Kidney (tissue), 14 donors: ENCODE measurements around the gene ABCG1. TPM values are rescaled to one million over a fixed set of nuclear protein-coding genes. Genes with fewer than 3 reads are reported as not detected.

Source experiments
- DNase-seq, 5 donors: peaks; one replicate each; pipeline ENCODE4 v3.0.0-alpha.2; 2013 to 2020
- FAIRE-seq: peaks from 2 replicates; lab custom pipeline; 2012; peaks lifted over from hg19 to GRCh38; lab: Jason Lieb, UNC
- H3K27ac ChIP-seq, 2 donors: one replicate each; pipeline ENCODE4 v1.7.0; 2013; ENCODE audit warnings: low read depth in 2 of 2, low read length in 2 of 2, inconsistent platforms in 1 of 2
- H3K27me3 ChIP-seq: one replicate; pipeline ENCODE4 v1.7.1; 2013; ENCODE audit warnings: low read length, inconsistent platforms; ENCODE audit not compliant: control insufficient read depth, insufficient read depth
- H3K36me3 ChIP-seq, 3 donors: one replicate each; pipeline versions ENCODE4 v1.7.0 to v1.7.1; 2013; ENCODE audit warnings: low read length in 3 of 3, control low read depth in 1 of 3, inconsistent platforms in 1 of 3; ENCODE audit not compliant: insufficient read depth in 3 of 3, control insufficient read depth in 2 of 3
- H3K4me1 ChIP-seq, 3 donors: one replicate each; pipeline versions ENCODE4 v1.7.0 to v1.7.1; 2013; ENCODE audit warnings: low read length in 3 of 3, inconsistent platforms in 1 of 3, low read depth in 1 of 3; ENCODE audit not compliant: control insufficient read depth in 2 of 3, insufficient read depth in 2 of 3
- H3K4me3 ChIP-seq, 3 donors: one replicate each; pipeline versions ENCODE4 v1.7.0 to v1.8.1; 2013; ENCODE audit warnings: low read length in 3 of 3, control low read depth in 1 of 3, inconsistent platforms in 1 of 3
- H3K9ac ChIP-seq, 3 donors: one replicate each; pipeline versions ENCODE4 v1.7.0 to v1.7.1; 2013; ENCODE audit warnings: low read length in 3 of 3, control low read depth in 1 of 3, inconsistent platforms in 1 of 3
- H3K9me3 ChIP-seq, 3 donors: one replicate each; pipeline versions ENCODE4 v1.7.0 to v1.7.1; 2013; ENCODE audit warnings: low read length in 3 of 3, control low read depth in 1 of 3, inconsistent platforms in 1 of 3; ENCODE audit not compliant: control insufficient read depth in 2 of 3, insufficient read depth in 1 of 3
- intact Hi-C: fragments of 100-400 bp; cut with DNase I; formaldehyde crosslinking; loops from one replicate; pipeline ENCODE4 v1.11.1; 2022
- polyA plus RNA-seq: library from polyadenylated mRNA; stranded (reverse); fragments of 350-450 nt; fragmentation: Illumina TruSeq; extraction: RNeasy Lipid Tissue Mini Kit (QIAGEN cat#74804); gene quantifications from one replicate; pipeline ENCODE4 v1.2.3, GENCODE V29; 2014; ENCODE audit warnings: low read depth, low replicate concordance; ENCODE audit not compliant: insufficient read depth
- total RNA-seq: library from RNA; stranded (reverse); fragmentation: NEBNext Ultra II Directional; extraction: Animal tissue kit (Norgen Biotek cat#: 25700); gene quantifications from one replicate; pipeline ENCODE4 v1.2.1, GENCODE V29; 2021
- TF ChIP-seq, protein P1 (sequence below): IDR thresholded peaks from 3 replicates; pipeline ENCODE4 v1.5.1; 2012; ENCODE audit warnings: mild to moderate bottlenecking, moderate library complexity, borderline replicate concordance; ENCODE audit not compliant: insufficient read depth; ENCODE audit errors: extremely low read depth
- donor health status: control.
- donor health status: control.
- donor health status: control.
- donor health status: control.
- donor health status: control.
- donor health status: DM: yes; HTN: yes; CAD: no.
- donor health status: Normal renal cell carcinoma (clear cell type).

Gene ABCG1
- total and polyA plus RNA-seq, 2 donors from 2014 or later: 5.6 to 27.6 TPM

DNA sequence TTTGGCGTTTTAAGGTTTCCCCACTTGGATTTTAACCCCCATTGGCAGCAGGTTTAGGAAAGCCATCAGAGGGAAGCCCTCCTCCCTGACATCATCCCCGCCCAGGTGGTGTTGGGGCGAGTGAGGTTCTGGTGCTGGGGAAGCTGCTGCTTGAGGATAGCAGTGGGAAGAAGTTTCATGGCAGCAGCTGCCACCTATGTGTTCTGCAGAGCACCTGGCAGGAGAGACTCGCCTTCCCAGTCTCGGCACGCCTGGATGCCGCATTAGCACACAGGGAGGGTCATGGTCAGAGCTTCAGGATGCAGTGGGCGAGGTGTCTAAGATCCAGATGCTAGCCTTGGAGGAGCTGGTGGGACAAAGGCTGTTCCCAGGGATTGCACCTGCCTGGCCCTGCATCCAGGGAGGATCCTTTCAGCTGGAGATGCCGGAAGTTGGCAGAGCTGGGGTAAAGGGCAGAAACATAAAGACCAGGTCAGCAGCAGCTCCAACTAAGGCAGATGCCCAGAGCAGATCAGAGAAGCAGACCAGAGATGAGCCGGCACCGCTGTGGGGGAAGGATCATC lies 33.9 kb downstream of the ABCG1 start:
- intact Hi-C loops: no loop called here
- no peak overlapping the region for H3K4me3 ChIP-seq
- H3K4me1 ChIP-seq: no peaks in the 10 kb centered on the region
- no peaks in the 10 kb centered on the region for H3K27me3 ChIP-seq
- FAIRE-seq (no peak), DNase-seq (no peak)
- H3K9me3 ChIP-seq: peaks cover 0 to 2% (median 0%) of the 10 kb centered on the region in 3 donors
- H3K36me3 ChIP-seq: no peaks in the 10 kb centered on the region
- no peak overlapping the region for H3K9ac ChIP-seq
- H3K27ac ChIP-seq: no peak overlapping the region
- TF ChIP-seq, protein P1, sequence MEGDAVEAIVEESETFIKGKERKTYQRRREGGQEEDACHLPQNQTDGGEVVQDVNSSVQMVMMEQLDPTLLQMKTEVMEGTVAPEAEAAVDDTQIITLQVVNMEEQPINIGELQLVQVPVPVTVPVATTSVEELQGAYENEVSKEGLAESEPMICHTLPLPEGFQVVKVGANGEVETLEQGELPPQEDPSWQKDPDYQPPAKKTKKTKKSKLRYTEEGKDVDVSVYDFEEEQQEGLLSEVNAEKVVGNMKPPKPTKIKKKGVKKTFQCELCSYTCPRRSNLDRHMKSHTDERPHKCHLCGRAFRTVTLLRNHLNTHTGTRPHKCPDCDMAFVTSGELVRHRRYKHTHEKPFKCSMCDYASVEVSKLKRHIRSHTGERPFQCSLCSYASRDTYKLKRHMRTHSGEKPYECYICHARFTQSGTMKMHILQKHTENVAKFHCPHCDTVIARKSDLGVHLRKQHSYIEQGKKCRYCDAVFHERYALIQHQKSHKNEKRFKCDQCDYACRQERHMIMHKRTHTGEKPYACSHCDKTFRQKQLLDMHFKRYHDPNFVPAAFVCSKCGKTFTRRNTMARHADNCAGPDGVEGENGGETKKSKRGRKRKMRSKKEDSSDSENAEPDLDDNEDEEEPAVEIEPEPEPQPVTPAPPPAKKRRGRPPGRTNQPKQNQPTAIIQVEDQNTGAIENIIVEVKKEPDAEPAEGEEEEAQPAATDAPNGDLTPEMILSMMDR: no peak

DNA sequence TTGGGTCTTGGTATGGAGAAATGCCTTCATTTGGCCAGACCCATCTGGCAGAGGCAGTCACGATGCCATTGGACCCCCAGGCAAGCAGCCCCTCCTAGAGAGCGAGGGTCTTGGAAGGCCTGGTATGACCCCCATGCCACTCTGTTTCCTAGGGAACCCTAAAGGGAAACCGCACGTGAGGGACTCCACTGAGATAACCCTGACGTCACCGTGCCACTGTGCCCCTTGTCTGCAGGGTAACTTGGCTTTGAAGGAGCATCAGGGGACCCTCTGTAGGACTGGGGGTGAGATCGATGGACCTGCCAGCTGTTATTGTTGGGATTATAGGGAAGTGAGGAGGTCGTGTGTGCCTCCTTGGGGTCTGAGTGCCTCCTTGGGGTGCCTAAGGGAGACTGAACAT lies 34.5 kb downstream of the ABCG1 start:
- no peak for FAIRE-seq
- Histone ChIP-seq H3K36me3 (no peaks in the 10 kb centered on the region), H3K27ac (no peak overlapping the region), H3K27me3 (no peaks in the 10 kb centered on the region), H3K4me1 (no peaks in the 10 kb centered on the region), H3K9me3 (peaks cover 0 to 2% (median 0%) of the 10 kb centered on the region in 3 donors), H3K4me3 (no peak overlapping the region), H3K9ac (no peak overlapping the region)
- DNase-seq: no peak
- intact Hi-C loops: no loop called here
- TF ChIP-seq, protein P1: no peak

DNA sequence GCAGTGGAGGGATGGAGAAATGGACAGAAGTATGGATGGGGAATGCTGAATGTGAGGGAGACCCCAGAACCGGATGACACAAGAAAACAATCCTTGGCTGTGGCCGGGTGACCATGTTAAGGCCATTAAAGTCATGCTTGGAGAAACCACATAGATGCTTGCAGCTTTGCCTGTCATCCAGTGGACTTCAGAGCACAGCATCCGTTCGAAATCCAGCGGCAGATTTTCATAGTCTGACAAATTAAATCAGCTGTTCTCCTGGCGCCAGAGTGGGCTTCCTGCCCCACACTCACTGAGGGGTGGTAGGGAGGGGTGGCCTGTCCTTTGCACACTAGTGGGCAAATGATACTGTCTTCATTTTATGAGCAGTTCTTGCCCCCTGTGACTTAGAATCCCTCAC lies 35.1 kb downstream of the ABCG1 start:
- FAIRE-seq: no peak
- intact Hi-C loops: no loop called here

More for the DNA sequence above, 35.1 kb downstream of the ABCG1 start:
- Histone ChIP-seq H3K9ac (no peak overlapping the region), H3K27ac (no peak overlapping the region), H3K27me3 (no peaks in the 10 kb centered on the region), H3K4me1 (peaks cover 0 to 3% (median 0%) of the 10 kb centered on the region in 3 donors), H3K36me3 (no peaks in the 10 kb centered on the region), H3K4me3 (no peak overlapping the region), H3K9me3 (peaks cover 0 to 2% (median 0%) of the 10 kb centered on the region in 3 donors)
- no peak for DNase-seq
- TF ChIP-seq, protein P1: no peak
